Coronary artery (tissue), 2 donors: ENCODE data around the gene OR4D2.
"Not testable (repeated sequence)": the region's sequence is repeated elsewhere in the genome, so short reads cannot be mapped to it uniquely, and the experiment has no call there.

ENCODE experiments used
- DNase-seq: peaks from one replicate; pipeline ENCODE4 v3.0.0-alpha.2; 2017; ENCODE audit warnings: low spot score
- H3K27ac ChIP-seq, 2 donors: fragments of 200-600 bp; sonication (generic); one replicate each; pipeline ENCODE4 v1.5.1; 2016 to 2019
- H3K4me3 ChIP-seq: fragments of 200-600 bp; sonication (generic); 2 replicates; pipeline ENCODE4 v1.5.1; 2016; ENCODE audit warnings: mild to moderate bottlenecking, moderate library complexity
- TF ChIP-seq, protein P1 (sequence below): fragments of 200-600 bp; sonication (generic); IDR thresholded peaks from one replicate; pipeline ENCODE4 v1.5.1; 2019; ENCODE audit warnings: antibody characterized with exemption

Gene OR4D2

DNA sequence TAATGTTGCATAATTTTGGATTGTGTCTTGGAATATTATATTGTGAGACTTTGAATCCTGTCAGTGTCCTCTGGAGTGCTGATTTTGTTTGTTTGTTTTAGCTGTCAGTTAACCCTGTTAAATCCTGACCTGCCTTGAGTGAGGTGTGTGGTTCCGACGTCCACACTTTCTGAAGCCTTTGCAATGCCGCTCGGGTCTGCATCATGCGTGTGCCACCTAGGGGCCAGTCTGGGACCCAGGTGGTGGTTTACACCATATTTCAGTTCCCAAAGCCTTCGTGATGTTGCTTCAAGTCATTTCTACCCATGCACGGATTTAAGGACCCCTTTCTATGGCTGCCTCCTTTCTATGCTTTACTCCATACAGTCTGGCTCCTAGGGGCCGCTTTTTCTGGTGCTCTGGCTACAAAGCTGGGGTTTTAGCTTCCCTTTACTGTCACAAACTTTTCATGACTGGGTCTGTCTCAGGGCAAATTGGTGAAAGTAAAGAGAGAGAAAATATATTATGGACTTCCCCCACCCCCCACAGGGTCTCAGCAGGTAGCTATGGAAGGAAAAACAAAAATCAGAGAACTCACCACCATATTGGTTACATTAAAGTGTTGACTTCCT is 30.0 kb upstream of the OR4D2 start:
- no peak overlapping the region for H3K4me3 ChIP-seq
- DNase-seq, result no peak
- TF ChIP-seq, protein P1, sequence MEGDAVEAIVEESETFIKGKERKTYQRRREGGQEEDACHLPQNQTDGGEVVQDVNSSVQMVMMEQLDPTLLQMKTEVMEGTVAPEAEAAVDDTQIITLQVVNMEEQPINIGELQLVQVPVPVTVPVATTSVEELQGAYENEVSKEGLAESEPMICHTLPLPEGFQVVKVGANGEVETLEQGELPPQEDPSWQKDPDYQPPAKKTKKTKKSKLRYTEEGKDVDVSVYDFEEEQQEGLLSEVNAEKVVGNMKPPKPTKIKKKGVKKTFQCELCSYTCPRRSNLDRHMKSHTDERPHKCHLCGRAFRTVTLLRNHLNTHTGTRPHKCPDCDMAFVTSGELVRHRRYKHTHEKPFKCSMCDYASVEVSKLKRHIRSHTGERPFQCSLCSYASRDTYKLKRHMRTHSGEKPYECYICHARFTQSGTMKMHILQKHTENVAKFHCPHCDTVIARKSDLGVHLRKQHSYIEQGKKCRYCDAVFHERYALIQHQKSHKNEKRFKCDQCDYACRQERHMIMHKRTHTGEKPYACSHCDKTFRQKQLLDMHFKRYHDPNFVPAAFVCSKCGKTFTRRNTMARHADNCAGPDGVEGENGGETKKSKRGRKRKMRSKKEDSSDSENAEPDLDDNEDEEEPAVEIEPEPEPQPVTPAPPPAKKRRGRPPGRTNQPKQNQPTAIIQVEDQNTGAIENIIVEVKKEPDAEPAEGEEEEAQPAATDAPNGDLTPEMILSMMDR, result no peak
- no peak overlapping the region for H3K27ac ChIP-seq

DNA sequence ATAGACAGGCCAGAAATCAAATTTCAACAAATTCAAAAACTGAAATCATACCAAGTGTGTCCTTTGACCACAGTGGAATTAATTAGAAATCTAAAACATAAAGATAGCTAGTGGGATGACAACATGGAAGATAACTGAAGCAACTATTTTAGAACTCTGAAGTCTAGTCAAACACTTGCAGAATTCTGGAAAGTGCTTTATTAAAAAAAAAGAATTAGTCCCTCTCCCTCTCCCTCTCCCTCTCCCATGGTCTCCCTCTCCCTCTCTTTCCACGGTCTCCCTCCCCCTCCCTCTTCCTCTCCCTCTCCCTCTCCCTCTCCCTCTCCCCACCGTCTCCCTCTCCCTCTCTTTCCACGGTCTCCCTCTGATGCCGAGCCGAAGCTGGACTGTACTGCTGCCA is 25.3 kb upstream of the OR4D2 start:
- TF ChIP-seq, protein P1, result no peak

GRCh38 chr17:58143335-58143734 is 23.4 kb upstream of the OR4D2 start:
- H3K27ac ChIP-seq, H3K4me3 ChIP-seq, DNase-seq: not testable (repeated sequence)

More for the DNA sequence above, 25.3 kb upstream of the OR4D2 start:
- H3K27ac ChIP-seq, result no peak overlapping the region
- no peak for DNase-seq
- H3K4me3 ChIP-seq, result no peak overlapping the region

GRCh38 chr17:58144801-58145200 is 22.0 kb upstream of the OR4D2 start:
- TF ChIP-seq, protein P1, result no peak
- Histone ChIP-seq H3K4me3 (no peak overlapping the region), H3K27ac (no peak overlapping the region)
- DNase-seq, result no peak

DNA sequence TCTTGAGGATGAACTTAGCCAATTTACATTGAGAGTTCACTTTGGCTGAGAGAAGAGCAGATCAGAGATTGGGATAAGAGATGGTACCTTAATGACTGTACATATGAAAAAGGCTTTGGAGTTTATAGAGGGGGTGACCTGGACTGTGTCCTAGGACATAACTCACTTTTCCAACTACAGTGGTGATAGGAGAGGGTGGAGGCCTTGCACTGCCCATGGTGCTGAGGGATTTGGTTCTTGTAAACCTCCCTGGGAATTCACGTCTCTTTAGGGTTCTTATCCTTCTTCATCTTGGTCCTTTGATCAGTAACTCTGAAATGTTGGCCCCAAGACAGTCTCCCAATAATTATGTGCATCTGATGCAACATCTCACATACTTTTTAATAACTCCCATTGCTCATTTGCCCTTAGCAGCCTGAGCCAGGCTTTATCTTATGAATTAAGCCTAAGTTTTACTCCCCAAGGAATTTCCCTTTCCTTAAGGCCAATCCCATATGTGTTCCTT is 18.8 kb upstream of the OR4D2 start, which contains the start of gene OR4D1:
Gene OR4D1, plus strand, starts transcription at position 455 of the 505 bp plus-strand sequence. CDS start 6,770 bp downstream, outside the sequence.
- DNase-seq, result no peak

DNA sequence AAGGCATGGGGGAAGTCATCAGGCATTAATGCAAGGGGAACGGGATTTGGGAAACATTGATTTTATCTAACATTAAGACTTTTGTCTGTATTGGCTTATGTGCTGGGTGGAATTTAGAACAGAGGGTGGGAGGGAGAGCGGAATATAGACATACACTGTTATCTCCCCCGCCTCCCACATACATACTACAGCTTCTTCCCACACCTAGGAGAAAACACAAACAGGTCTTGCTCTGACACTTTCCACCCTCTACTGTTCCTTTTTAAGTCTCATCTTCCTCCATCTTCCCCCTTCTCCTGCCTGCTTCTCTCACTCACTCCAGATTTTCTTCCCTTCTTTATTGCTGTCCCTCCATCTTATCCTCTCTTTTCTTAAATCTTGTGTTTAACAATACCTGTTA is 18.2 kb upstream of the OR4D2 start:
- TF ChIP-seq, protein P1, result no peak
- Histone ChIP-seq H3K4me3 (no peak overlapping the region), H3K27ac (no peak overlapping the region)
- DNase-seq, result no peak

More for the DNA sequence above, 18.8 kb upstream of the OR4D2 start, which contains the start of gene OR4D1:
- H3K4me3 ChIP-seq, result no peak within 1 kb of the TSS
- TF ChIP-seq, protein P1, result no peak
- no peak within 1 kb of the TSS for H3K27ac ChIP-seq

DNA sequence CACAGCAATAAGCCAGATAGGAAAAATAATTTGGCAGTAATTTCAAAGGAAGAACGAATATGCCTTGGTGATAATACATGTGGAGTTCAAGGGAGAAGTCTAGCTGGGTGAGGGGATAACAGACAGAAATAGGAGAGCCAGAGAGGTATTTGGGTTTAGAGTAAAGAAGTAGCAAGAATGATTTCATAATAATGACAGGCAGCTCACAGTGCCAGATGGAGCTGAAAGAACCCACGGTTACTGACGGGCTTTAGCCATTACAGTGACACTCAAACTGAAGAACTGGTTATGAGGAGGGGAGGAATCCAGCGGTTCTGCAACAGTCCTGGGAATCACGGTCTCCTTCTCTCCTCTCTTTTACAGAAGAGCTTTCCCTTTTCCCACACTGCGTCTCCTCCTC is 16.4 kb upstream of the OR4D2 start:
- Histone ChIP-seq H3K4me3 (no peak overlapping the region), H3K27ac (no peak overlapping the region)
- DNase-seq, result no peak
- TF ChIP-seq, protein P1, result no peak
